ENCODE data around the gene TSHZ2.
A peak's percentile ranks its signal among the peaks of the same experiment; 100 is the strongest.

Gene TSHZ2

GRCh38 chr20:53212018-53212417 lies 239.9 kb downstream of the TSHZ2 start:
- no peak overlapping the region for H3K4me3 ChIP-seq (ENCODE audit: low read length)
- no peak for DNase-seq (ENCODE audit: low read depth)
- no peak for TF ChIP-seq CTCF (conservative IDR thresholded peaks at IDR 0.05; ENCODE audit: low read length)

GRCh38 chr20:53214392-53214791 lies 242.2 kb downstream of the TSHZ2 start:
- no peak overlapping the region for H3K4me3 ChIP-seq (ENCODE audit: low read length)
- no peak for TF ChIP-seq CTCF (conservative IDR thresholded peaks at IDR 0.05; ENCODE audit: low read length)
- no peak for DNase-seq (ENCODE audit: low read depth)

- DNase-seq (ENCODE audit: low read depth), result no peak
- no peak overlapping the region for H3K4me3 ChIP-seq (ENCODE audit: low read length)
- TF ChIP-seq CTCF (conservative IDR thresholded peaks at IDR 0.05; ENCODE audit: low read length), result no peak
Observed at GRCh38 chr20:53215166-53215565, 243.0 kb downstream of the TSHZ2 start.

GRCh38 chr20:53216478-53216855 lies 244.3 kb downstream of the TSHZ2 start:
- H3K4me3 ChIP-seq (ENCODE audit: low read length), result no peak overlapping the region

GRCh38 chr20:53216856-53217576 lies 244.9 kb downstream of the TSHZ2 start:
- DNase-seq (ENCODE audit: low read depth), result no peak
- TF ChIP-seq CTCF (conservative IDR thresholded peaks at IDR 0.05; ENCODE audit: low read length), result peak; percentile 76
- H3K4me3 ChIP-seq (ENCODE audit: low read length), result no peak overlapping the region

More at GRCh38 chr20:53216478-53216855, 244.3 kb downstream of the TSHZ2 start:
- DNase-seq (ENCODE audit: low read depth), result no peak
- no peak for TF ChIP-seq CTCF (conservative IDR thresholded peaks at IDR 0.05; ENCODE audit: low read length)

GRCh38 chr20:53220482-53221307 lies 248.5 kb downstream of the TSHZ2 start:
- DNase-seq (ENCODE audit: low read depth), result no peak
- no peak for TF ChIP-seq CTCF (conservative IDR thresholded peaks at IDR 0.05; ENCODE audit: low read length)
- no peak overlapping the region for H3K4me3 ChIP-seq (ENCODE audit: low read length)

GRCh38 chr20:53221731-53222130 lies 249.6 kb downstream of the TSHZ2 start:
- DNase-seq (ENCODE audit: low read depth), result no peak
- no peak overlapping the region for H3K4me3 ChIP-seq (ENCODE audit: low read length)
- no peak for TF ChIP-seq CTCF (conservative IDR thresholded peaks at IDR 0.05; ENCODE audit: low read length)
